Sigmoid colon (tissue), 4 donors: ENCODE results near the gene ACSM5.

Experiments used
- CTCF ChIP-seq, 4 experiments: fragments of 450-650 bp in 3 of 4; fragments of 200-600 bp in 1 of 4; IDR thresholded peaks; one replicate each; pipeline ENCODE4 v1.5.1; 2016 to 2019; ENCODE audit warnings: antibody characterized with exemption in 4 of 4, mild to moderate bottlenecking in 3 of 4, moderate library complexity in 2 of 4
- POLR2AphosphoS5 ChIP-seq, 4 donors: sonication (generic); formaldehyde crosslinking; IDR thresholded peaks; one replicate each; pipeline ENCODE4 v1.6.1; 2017; ENCODE audit warnings: antibody characterized with exemption in 4 of 4

GRCh38 chr16:20391045-20391444 lies 18.3 kb upstream of the ACSM5 start:
- TF ChIP-seq CTCF (IDR thresholded peaks at IDR 0.05) (no peak), POLR2AphosphoS5 (IDR thresholded peaks at IDR 0.05) (no peak)
